ENCODE measurements around the gene ADORA2B. TPM values are rescaled to one million over a fixed set of nuclear protein-coding genes. Genes with fewer than 3 reads are reported as not detected.

ADORA2B gene
- polyA plus RNA-seq, 1 of the 3 experiments (the other 2 are of a cell fraction) = 12.6 TPM

GRCh38 chr17:15996322-15996721 is 51.4 kb downstream of the ADORA2B start:
- Histone ChIP-seq H2AFZ (ENCODE audit: low read depth) (no peak overlapping the region), H3K27ac (ENCODE audit: low read depth in 2 of 2, low read length in 1 of 2) (no peak overlapping the region), H3F3A (replicated peaks; ENCODE audit: insufficient read depth) (peaks cover 9% of the 10 kb centered on the region), H3K27me3 (ENCODE audit: insufficient read depth) (no peaks in the 10 kb centered on the region), H3K4me2 (no peak overlapping the region), H4K20me1 (ENCODE audit: insufficient read depth) (peaks cover 5% of the 10 kb centered on the region; the same call in 1 of the 2 replicates), H3K4me3 (ENCODE audit: low read depth in 2 of 2, low read length in 1 of 2) (no peak overlapping the region), H3K79me2 (ENCODE audit: insufficient read depth) (peaks cover 43% of the 10 kb centered on the region), H3K9me3 (no peaks in the 10 kb centered on the region), H3K4me1 (ENCODE audit: control insufficient read depth in 1 of 2, insufficient read depth in 2 of 2, low read depth in 1 of 2, low read length in 1 of 2) (peaks cover 0 to 6% of the 10 kb centered on the region in 2 experiments; a peak in 2 of 4 replicates), H3K36me3 (replicated peaks in 1 of 2; ENCODE audit: control insufficient read depth in 1 of 2, insufficient read depth in 2 of 2, low read length in 1 of 2) (peaks cover 9 to 34% of the 10 kb centered on the region in 2 experiments), H3K9me2 (no peaks in the 10 kb centered on the region), H3K9ac (no peak overlapping the region)
- ChIA-PET CTCF (interaction anchor here (1.2 to 6.1 kb wide), 2 partner anchors 10 to 51 kb away, joined by 3 to 42 read pairs; partner anchors contain the start of gene ADORA2B), POLR2A (no interaction called here)
- no peak for TF ChIP-seq FOXM1 (IDR thresholded peaks at IDR 0.05; ENCODE audit: low read depth)
- no peak for DNase-seq
- 79% methylated on average over 6 of the region's 6 CpGs for WGBS (ENCODE audit: low lambda C conversion rate)

- 71% methylated on average over 4 of the region's 4 CpGs for WGBS (ENCODE audit: low lambda C conversion rate)
- Histone ChIP-seq H4K20me1 (ENCODE audit: insufficient read depth) (peaks cover 5% of the 10 kb centered on the region; the same call in 1 of the 2 replicates), H3K27ac (ENCODE audit: low read depth in 2 of 2, low read length in 1 of 2) (peak overlapping the region; percentile 17 to 95; a peak in 2 of 4 replicates), H3K36me3 (replicated peaks in 1 of 2; ENCODE audit: control insufficient read depth in 1 of 2, insufficient read depth in 2 of 2, low read length in 1 of 2) (peaks cover 22 to 40% of the 10 kb centered on the region in 2 experiments), H3K9me3 (no peaks in the 10 kb centered on the region; the same call in 1 of the 2 replicates), H3K79me2 (ENCODE audit: insufficient read depth) (peaks cover 61% of the 10 kb centered on the region), H3K4me3 (ENCODE audit: low read depth in 2 of 2, low read length in 1 of 2) (peak overlapping the region in 1 of 2 experiments; percentile 91; a peak in 1 of 4 replicates), H2AFZ (ENCODE audit: low read depth) (no peak overlapping the region), H3K9me2 (no peaks in the 10 kb centered on the region), H3K27me3 (ENCODE audit: insufficient read depth) (no peaks in the 10 kb centered on the region), H3K4me2 (peak overlapping the region; percentile 67; the same call in 1 of the 2 replicates), H3K4me1 (ENCODE audit: control insufficient read depth in 1 of 2, insufficient read depth in 2 of 2, low read depth in 1 of 2, low read length in 1 of 2) (peaks cover 0 to 6% of the 10 kb centered on the region in 2 experiments; a peak in 2 of 4 replicates), H3F3A (replicated peaks; ENCODE audit: insufficient read depth) (peaks cover 9% of the 10 kb centered on the region), H3K9ac (no peak overlapping the region)
- POLR2A ChIA-PET = no interaction called here
- TF ChIP-seq MEF2A (IDR thresholded peaks at IDR 0.05; ENCODE audit: borderline replicate concordance, low read depth) (no peak), TEAD4 (IDR thresholded peaks at IDR 0.05; ENCODE audit: borderline replicate concordance, insufficient read depth) (no peak), USF1 (IDR thresholded peaks at IDR 0.05; ENCODE audit: borderline replicate concordance, low read depth) (no peak), SIN3A (IDR thresholded peaks at IDR 0.05; ENCODE audit: borderline replicate concordance, low read depth, low read length) (no peak), JUND (IDR thresholded peaks at IDR 0.05) (no peak), FOXM1 (IDR thresholded peaks at IDR 0.05; ENCODE audit: low read depth) (no peak), CTCF (IDR thresholded peaks at IDR 0.05) (no peak), SMC3 (IDR thresholded peaks at IDR 0.05; ENCODE audit: low read depth, low read length) (no peak), IRF3 (IDR thresholded peaks at IDR 0.05; ENCODE audit: low read depth, low read length) (no peak), EZH2phosphoT487 (IDR thresholded peaks at IDR 0.05; ENCODE audit: borderline replicate concordance, low read depth) (no peak), FOXJ3 (CRISPR knock-in tag; IDR thresholded peaks at IDR 0.05) (no peak)
- TF ChIP-seq, protein P1, sequence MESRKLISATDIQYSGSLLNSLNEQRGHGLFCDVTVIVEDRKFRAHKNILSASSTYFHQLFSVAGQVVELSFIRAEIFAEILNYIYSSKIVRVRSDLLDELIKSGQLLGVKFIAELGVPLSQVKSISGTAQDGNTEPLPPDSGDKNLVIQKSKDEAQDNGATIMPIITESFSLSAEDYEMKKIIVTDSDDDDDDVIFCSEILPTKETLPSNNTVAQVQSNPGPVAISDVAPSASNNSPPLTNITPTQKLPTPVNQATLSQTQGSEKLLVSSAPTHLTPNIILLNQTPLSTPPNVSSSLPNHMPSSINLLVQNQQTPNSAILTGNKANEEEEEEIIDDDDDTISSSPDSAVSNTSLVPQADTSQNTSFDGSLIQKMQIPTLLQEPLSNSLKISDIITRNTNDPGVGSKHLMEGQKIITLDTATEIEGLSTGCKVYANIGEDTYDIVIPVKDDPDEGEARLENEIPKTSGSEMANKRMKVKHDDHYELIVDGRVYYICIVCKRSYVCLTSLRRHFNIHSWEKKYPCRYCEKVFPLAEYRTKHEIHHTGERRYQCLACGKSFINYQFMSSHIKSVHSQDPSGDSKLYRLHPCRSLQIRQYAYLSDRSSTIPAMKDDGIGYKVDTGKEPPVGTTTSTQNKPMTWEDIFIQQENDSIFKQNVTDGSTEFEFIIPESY (IDR thresholded peaks at IDR 0.05; ENCODE audit: borderline replicate concordance, low read depth) = no peak
- CTCF ChIA-PET = interaction anchor here (0.7 to 6.1 kb wide), 5 partner anchors 22 to 170 kb away, joined by 3 to 42 read pairs (median 3); partner anchors contain the start of gene ADORA2B
- DNase-seq = no peak
These were observed 53.2 kb downstream of the ADORA2B start for GRCh38 chr17:15998031-15998562.
